Stimulated activated CD8-positive, alpha-beta memory T cell treated with anti-CD3 and anti-CD28 coated beads, Interleukin-12 subunit alpha, Interleukin-12 subunit beta, amount 100 ng/mL, for 24 hours (primary cell): ENCODE measurements around the gene TROAP.
"Not testable (repeated sequence)": the region's sequence is repeated elsewhere in the genome, so short reads cannot be mapped to it uniquely, and the experiment has no call there.

Experiments used
- DNase-seq: peaks from one replicate; pipeline ENCODE4 v3.0.0-alpha.2; 2020; ENCODE audit errors: extremely low read depth

TROAP gene, protein sequence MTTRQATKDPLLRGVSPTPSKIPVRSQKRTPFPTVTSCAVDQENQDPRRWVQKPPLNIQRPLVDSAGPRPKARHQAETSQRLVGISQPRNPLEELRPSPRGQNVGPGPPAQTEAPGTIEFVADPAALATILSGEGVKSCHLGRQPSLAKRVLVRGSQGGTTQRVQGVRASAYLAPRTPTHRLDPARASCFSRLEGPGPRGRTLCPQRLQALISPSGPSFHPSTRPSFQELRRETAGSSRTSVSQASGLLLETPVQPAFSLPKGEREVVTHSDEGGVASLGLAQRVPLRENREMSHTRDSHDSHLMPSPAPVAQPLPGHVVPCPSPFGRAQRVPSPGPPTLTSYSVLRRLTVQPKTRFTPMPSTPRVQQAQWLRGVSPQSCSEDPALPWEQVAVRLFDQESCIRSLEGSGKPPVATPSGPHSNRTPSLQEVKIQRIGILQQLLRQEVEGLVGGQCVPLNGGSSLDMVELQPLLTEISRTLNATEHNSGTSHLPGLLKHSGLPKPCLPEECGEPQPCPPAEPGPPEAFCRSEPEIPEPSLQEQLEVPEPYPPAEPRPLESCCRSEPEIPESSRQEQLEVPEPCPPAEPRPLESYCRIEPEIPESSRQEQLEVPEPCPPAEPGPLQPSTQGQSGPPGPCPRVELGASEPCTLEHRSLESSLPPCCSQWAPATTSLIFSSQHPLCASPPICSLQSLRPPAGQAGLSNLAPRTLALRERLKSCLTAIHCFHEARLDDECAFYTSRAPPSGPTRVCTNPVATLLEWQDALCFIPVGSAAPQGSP

DNA sequence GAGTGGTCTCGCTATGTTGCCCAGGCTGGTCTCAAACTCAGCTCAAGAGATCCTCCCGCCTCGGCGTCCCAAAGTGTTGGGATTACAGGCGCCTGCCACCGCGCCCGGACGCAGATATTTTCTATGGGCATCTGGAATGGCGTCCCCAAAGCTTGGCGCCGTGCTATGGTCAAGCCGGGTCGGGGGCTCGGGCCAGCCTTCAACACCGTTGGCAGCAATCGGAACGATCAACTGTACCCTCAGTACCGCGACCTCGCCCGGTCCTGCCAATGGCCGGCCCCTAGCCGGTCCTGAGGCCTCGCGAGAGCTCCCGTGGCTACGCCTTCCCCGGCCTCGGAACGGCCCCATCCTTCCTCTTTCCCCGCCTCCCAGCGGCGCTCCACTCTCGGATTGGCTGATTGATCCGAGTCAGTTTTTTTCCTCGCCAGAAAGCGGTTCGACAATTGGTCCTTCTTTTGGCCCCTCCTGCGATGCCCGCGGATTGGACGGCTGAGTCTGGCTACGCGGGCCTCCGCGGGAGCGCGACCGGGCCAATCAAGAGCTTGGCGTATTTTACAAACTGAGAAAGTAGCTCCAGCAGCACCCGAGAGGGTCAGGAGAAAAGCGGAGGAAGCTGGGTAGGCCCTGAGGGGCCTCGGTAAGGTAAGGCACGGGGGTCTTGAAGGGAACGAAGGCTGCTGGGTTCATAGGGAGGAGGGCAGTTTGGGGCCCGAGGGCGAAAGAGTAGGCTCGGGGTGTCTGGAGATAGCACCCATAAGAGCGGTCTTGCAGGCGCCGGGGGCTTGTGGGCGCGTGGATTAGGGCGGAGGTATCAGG lies at the start of gene TROAP:
TROAP (plus strand) TSS at position 548 of the 816 bp plus-strand sequence. CDS start 354 bp downstream, outside the sequence.
- peak; percentile 87 for DNase-seq

DNA sequence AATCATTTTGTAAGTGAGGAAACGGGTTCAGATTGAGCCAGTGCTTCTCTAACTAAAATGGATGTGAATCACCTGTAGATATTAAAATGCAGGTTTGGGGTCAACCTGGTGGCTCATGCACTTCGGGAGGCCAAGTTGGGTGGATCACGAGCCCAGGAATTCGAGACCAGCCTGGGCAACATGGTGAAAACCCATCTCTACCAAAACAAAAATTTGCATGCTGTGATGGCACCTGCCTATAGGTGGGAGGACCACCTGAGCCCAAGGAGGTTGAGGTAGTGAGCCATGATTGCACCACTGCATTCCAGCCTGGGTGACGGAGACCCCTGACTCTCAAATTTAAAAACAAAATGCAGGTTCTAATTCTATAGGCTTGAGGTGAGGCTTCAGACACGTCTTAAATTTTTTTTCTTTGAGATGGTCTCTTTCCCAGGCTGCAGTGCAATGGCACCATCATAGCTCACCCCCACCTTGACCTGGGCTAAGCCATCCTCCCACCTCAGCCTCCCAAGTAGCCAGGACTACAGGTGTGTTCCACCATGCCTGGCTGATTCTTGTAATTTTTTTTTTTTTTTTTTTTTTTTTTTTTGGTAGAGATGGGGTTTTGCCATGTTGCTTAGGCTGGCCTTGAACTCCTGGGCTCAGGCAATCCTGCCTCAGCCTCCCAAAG lies 49.2 kb upstream of the TROAP start:
- DNase-seq = no peak

DNA sequence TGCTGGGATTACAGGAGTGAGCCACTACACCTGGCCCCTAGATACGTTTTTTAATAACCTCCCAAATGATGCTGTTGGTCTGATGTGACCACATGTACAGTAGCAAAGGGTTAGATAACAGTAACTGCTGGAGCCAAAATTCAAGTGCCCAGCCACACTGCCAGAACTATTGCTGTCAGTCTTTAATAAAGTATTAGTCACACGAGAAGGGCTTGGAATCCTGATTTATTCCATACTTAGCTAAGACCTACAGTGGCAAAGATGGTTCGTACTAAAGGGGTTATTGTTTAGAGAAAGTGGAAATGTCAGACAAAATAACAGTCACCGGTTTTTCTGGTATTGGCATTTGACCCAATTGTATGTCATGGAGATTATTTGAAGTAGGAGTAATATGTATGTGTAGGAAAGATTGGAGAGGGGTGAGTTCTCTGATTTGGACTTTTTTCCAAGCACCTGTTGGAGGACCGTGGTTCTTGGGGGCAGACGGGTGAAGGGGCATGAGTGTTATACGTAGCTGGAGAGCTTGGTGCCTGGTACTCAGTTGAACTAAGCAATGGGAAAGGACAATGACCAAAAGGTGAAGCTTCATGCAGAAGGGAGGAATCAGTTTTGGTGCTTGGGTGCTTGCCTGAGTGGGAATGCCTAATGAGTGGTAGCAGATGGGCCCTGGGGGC lies 48.5 kb upstream of the TROAP start:
- DNase-seq = no peak

DNA sequence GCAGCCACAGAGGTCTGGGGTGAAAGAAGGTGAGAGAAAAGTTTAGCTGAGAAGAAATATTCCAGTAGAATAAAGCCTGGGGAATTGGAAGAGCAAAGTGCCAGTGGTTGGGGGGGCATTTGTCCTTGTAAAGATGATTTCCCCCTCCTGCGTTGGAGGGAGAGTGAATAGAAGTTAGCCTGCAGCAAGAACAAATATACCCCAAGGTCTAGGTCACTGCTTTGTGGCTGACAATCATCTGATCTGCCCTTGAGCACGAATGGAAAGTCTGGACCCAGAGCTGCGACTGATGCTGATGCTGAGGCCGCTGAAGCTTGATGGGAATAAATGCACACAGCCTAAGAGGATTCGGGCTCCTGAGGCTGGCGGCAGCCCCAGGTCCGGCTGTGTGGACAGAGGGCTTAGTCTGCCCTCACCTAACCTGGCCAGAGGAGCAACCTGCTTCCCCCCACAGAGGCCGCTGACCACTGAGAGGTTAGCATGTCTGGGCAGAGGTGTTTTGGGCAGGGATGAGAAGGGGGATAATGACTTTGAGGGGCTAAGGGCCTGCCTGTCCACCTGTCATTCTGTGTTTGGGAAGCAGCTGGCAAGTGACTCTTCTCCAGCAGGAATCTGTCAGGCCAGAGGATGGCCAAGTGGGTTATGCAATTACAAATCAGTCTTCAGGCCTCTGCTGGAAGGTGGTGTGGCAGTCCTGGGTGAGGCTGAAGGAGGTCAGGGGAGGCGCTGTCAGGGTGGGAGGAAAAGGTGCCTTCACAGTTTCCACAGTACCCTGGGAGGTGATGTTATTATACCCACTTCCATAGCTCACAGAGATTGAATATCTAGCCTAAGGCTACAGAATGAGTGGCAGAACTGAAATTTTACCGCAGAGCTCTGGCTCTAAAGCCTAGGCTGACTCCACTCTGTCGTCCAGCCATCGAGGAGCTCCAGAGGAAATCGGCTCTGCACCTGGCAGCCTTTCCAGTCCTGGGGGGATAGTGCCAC lies 46.5 kb upstream of the TROAP start:
- DNase-seq = no peak

DNA sequence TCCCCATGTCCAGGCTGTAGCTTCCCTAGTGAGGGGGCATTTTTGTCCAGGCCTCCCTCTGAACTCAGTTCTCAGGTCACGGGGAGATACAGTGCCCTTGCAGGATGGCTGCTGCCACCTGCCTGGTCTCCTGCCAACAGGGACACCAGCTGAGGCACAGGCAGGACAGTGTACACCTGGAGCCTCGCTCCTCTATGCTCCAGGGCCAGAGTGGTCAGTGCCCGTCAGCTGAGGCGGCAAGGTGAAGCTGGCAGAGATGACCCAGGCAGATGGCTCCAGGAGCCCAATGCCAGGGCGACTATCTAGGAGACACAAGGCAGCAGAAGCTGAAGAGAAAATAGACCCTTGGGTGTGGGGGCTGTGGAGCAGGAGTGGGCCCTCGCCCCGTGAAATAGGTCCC lies 45.6 kb upstream of the TROAP start:
- no peak for DNase-seq

DNA sequence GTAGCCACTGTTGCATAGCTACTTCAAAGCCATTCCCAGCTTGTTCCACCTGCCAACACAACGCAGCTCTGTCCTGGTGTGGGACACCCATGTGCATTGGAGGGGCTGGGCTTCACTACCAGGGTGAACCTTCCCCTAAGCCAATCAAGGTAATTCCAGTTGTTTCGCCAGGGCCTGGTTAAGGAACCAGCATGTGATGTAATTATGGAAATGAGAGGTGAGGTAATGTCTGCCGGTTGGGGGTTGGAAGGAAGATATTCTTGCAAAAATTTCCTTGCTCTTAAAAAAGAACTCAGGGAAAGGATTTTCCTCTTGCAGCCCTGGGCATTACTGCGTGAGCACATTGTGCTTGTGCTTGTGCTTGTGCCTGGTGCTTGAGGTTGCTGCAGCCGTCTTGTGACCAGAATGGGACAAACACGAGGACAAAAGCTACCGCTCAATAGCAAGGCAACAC lies 43.3 kb upstream of the TROAP start:
- DNase-seq = no peak

DNA sequence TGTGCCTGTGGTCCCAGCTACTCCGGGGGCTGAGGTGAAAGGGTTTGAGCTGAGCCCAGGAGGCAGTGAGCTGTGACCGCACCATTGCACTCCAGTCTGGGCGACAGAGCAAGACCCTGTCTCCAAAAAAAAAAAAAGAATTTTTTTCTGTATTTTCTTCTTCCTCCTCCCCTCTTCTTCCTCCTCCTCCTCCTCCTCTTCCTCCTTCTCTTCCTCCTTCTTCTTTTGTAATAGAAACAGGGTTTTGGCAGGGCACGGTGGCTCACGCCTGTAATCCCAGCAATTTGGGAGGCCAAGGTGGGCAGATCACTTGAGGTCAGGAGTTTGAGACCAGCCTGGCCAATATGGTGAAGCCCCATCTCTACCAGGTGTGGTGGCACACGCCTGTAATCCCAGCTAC lies 42.5 kb upstream of the TROAP start:
- DNase-seq = not testable (repeated sequence)

DNA sequence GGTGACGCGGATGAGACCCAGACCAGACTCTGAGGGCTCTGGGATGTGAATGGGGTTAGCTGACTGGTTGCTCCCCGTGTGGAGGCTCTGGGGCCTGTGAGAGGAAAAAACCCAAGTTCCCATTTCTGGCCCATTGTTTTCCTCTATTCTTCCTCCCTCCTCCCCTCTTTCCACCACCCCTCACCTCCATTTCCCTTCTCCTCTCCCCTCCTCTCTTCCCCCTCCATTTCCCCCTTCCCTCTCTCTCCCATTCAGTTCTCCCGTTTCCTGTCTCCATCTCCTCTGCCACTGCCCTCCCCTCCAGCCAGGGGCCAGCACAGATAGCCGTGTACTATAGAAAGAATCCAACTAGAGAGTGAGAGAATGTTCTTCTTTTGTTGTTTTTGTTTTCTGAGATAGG lies 40.8 kb upstream of the TROAP start:
- DNase-seq = no peak

DNA sequence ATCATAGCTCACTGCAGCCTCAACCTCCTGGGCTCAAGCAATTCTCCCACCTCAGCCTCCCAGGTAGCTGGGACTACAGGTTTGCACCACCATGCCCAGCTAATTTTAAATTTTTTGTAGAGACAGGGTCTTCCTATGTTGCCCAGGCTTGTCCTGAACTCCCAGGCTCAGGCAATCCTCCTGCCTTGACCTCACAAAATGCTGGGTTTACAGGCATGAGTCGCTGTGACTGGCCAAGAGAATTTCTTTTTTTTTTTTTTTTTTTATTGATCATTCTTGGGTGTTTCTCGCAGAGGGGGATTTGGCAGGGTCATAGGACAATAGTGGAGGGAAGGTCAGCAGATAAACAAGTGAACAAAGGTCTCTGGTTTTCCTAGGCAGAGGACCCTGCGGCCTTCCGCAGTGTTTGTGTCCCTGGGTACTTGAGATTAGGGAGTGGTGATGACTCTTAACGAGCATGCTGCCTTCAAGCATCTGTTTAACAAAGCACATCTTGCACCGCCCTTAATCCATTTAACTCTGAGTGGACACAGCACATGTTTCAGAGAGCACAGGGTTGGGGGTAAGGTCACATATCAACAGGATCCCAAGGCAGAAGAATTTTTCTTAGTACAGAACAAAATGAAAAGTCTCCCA lies 40.2 kb upstream of the TROAP start:
- DNase-seq = not testable (repeated sequence)

DNA sequence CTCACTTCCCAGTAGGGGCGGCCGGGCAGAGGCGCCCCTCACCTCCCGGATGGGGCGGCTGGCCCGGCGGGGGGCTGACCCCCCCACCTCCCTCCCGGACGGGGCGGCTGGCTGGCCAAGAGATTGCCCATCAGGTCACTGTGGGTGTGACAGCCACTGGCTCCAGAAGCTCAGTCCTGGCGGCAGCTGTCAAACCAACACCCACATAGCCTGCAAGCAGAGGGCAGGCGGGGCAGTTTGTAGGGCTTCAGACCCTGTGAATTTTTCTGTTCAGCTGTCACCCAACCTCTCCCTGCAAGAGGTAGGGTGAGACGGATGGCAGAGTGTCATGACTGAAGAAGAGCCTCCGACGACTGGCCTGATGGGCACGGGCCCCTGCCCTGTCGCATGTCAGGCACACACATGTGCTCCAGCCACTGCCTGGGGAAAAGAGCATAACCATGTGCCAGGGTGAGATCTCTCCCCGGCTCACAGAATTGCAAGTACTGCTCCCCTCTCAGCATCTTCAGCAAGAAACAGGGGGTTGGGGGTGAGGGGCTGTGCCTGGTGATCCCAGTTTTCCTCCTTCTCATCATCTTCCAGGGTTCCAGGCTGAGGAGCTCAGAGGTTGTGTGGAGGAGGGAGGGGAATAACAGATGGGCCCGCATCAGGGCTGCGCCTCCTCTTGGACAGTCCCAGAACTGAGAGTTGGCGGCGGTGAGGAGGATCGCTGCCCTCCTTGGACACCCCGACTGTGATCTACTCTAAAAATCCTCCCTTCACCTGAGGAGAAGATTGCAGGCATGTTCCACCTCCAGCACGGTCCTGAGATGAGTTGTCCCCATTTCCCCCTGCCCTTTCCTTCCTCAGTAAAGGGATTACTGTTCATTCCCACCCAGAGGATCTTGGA lies 39.3 kb upstream of the TROAP start:
- DNase-seq = no peak

DNA sequence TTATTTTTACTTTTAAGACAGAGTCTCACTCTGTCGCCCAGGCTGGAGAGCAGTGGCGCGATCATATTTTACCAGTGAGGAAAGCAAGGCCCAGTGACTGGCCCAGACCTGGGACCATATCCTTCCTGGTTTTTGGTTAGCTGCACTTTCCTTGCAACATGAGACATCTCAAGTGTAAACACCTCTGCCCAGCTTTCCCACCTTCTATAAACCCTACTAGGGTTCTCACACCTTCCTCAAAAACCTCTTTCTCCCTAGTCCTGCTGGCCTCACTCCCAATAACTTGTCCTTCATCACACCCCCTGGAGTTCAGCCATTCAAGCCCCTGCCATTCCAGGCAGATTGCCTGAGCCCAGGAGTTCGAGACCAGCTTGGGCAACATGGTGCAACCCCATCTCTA lies 38.4 kb upstream of the TROAP start:
- no peak for DNase-seq

DNA sequence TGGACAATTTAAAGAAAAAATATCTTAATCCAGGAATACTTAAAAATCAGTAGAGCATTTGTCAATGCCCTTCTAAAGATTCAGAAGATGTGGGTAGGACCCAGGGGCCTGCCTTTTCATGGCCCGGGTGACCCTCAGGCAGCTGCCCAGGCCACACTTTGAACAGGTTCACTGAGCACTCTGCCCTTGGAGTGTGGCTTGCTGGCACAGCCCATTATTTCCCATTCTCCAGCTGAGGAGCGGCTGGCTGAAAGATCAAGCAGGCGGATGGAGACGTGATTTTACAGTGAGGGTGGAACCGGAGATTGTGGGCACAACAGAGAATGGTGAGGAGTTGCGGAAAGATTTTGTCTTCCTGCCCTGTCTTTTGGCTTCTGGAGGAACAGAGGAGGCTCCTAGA lies 35.2 kb upstream of the TROAP start:
- no peak for DNase-seq

DNA sequence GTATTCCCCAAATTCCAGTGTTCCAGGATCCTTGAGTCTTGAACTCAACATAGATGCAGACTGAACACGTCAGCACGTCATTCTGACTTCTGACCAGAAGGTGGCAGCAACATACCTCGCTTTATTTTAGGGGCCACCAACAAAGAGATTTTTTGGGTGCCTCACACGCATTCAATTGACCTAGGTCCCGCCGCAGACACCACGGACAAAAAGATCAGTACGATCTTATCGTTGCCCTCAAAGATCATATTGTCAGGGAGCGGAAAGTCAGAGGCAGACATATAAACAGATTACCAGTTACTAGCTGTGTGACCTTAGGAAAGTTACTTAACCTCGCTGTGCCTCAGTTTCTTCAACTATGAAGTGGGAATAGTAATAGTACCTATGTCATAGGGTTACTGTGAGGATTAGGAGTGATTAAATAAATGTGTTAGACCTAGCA lies 34.6 kb upstream of the TROAP start:
- peak; percentile 33 for DNase-seq

DNA sequence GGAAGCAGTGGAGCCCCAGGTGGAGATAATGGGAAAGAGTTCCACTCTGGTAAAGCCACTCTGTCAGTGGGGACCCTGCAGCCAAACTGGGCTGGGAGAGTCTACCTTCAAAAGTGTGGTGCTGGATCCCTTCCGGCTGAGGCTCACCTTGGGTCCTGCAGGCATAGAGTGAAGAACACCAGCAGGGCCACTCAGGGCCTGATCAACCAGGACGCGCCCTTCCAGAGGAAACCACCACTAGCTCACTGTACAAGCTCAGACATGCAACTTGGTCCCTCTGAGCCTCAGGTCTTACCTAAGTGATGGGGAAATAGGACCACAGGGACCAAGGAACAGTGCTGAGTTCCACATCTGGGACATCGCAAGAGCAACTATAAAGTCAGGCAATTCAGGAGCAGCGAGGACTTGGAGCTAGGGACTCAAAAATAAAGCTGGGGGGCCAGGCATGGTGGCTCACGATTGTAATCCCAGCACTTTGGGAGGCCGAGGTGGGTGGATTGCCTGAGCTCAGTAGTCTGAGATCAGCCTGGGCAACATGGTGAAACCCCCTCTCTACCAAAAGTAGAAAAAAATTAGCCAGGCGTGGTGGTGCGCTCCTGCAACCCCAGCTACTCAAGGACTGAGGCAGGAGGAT lies 34.0 kb upstream of the TROAP start:
- DNase-seq = no peak

DNA sequence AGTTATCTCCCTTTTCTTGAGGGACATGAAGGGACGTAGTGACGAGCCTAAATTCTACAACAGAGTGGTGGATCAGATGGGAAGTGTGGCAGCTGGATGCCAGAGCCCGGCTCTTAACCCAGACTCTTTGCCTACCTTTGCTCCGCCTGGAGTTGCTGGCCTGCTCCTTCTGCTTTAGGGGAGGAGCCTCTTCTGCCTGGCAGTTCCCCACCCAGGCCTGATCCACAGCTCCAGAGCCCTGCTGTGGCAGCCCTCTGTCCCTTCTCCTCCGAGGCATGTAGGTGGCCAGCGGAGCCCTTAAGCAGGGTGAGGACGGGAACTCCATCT lies 30.4 kb upstream of the TROAP start:
- DNase-seq = no peak

DNA sequence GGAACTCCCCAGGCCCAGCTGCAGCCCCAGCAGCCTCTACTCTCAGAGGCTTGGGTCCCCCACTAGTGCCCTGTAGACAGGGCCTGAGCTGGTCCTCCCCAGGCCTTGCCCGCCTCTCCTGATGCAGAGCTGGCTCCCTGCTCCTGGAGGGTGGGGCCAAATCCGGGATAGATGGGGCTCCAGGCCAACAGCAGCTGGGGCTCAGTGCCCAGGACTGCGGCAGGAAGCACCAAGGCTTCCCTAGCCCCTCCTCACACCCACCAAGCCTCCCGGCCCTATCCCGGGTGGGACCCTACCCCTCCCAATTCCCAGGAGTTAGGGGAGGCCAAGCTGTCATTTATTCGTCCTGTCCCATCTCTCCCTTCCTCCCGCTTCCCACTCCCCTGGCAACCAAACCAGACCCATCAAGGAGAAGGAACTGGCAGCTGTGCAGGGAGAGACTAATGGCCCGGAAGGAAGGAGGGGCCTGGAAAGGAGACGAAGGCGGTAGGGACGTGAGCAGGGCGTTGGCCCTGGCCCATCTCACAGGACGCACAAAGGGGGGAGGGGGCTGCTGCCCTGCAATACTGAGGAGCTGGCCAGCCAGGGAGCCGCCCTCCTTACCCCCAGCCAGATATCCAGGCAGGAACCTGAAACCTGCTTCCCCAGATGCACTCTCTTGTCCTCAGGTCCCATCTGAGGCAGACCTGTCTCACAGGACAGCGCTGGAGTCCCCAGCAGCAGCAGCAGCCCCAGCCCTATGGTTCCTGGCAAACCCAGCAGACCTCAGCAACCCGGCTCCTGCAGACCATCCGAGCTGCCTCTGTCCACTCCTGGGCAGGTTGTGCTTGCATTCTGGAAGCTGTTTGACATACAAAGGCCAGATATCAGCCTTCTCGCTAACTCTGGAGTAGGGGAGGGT lies 29.7 kb upstream of the TROAP start:
- DNase-seq = no peak
